Fibroblast of skin of left biceps (primary cell): ENCODE results near the gene CASD1.

Experiments used
- DNase-seq, 2 experiments: peaks; one replicate each; pipeline ENCODE4 v3.0.0-alpha.2; 2013; ENCODE audit warnings: low read depth in 2 of 2

Gene CASD1

GRCh38 chr7:94512735-94513564, 3.3 kb downstream of the CASD1 start:
- no peak for DNase-seq

- DNase-seq: no peak
Measured at GRCh38 chr7:94513565-94513860, 3.9 kb downstream of the CASD1 start.

GRCh38 chr7:94514140-94514889, 4.7 kb downstream of the CASD1 start:
- no peak for DNase-seq

- DNase-seq: no peak
Measured at GRCh38 chr7:94514917-94515316, 5.3 kb downstream of the CASD1 start.

- DNase-seq: no peak
Measured at GRCh38 chr7:94525923-94526322, 16.3 kb downstream of the CASD1 start.

- DNase-seq: peak; percentile 32
Measured at GRCh38 chr7:94529516-94529915, 19.9 kb downstream of the CASD1 start.

GRCh38 chr7:94530109-94530508, 20.5 kb downstream of the CASD1 start:
- DNase-seq: no peak

- DNase-seq: no peak
Measured at GRCh38 chr7:94532676-94533075, 23.1 kb downstream of the CASD1 start.

GRCh38 chr7:94540428-94540827, 30.8 kb downstream of the CASD1 start:
- no peak for DNase-seq

- DNase-seq: no peak
Measured at GRCh38 chr7:94547126-94547525, 37.5 kb downstream of the CASD1 start.

- no peak for DNase-seq
Measured at GRCh38 chr7:94556028-94556427, 46.4 kb downstream of the CASD1 start.

- DNase-seq: no peak
Measured at GRCh38 chr7:94557215-94557614, 47.6 kb downstream of the CASD1 start.

GRCh38 chr7:94559972-94560371, 50.4 kb downstream of the CASD1 start:
- DNase-seq: no peak

GRCh38 chr7:94561841-94562514, 52.4 kb downstream of the CASD1 start:
- DNase-seq: no peak

GRCh38 chr7:94562525-94562924, 52.9 kb downstream of the CASD1 start:
- no peak for DNase-seq

GRCh38 chr7:94565247-94565894, 55.8 kb downstream of the CASD1 start:
- DNase-seq: no peak

- DNase-seq: no peak
Measured at GRCh38 chr7:94567396-94567795, 57.8 kb downstream of the CASD1 start.

GRCh38 chr7:94571816-94572215, 62.2 kb downstream of the CASD1 start:
- DNase-seq: no peak

GRCh38 chr7:94575646-94576045, 66.0 kb downstream of the CASD1 start:
- DNase-seq: no peak

- no peak for DNase-seq
Measured at GRCh38 chr7:94576316-94576715, 66.7 kb downstream of the CASD1 start.

- DNase-seq: no peak
Measured at GRCh38 chr7:94577357-94577756, 67.7 kb downstream of the CASD1 start.

GRCh38 chr7:94578614-94579013, 69.0 kb downstream of the CASD1 start:
- no peak for DNase-seq
